Measurements from ENCODE around the gene KCNQ4.

Gene KCNQ4

DNA sequence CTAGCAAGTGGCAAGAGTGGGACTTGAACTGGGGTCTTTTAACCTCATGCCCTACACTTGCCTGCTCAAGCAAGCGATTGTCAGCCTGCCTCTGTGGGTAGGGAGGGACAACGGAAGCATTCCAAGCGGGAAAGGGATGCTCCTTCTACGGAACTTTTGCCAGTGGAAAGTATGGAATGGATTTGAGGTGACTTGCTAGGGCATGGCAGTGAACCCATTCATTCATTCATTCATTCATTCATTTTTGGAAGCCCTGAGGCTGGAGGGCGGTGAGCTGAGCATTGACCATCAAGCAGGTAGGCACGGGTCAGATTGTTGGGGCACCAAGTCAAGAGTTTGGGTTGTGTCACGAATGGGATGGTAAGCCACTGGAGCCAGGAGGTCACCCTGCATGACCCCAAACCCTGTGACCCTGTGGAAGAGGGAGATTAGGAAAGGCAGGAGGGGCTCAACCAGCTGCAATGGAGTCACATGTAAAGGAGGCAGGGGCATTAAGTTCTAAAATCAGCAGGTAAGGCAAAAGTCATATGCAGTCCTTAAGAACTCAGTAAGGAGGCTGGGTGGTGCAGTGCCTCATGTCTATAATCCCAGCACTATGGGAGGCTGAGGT is 90.4 kb downstream of the KCNQ4 start:
- Histone ChIP-seq H4K20me1 (ENCODE audit: insufficient read depth, low read length) (no peaks in the 10 kb centered on the region), H3K9me3 (ENCODE audit: low read length) (peaks cover 7% of the 10 kb centered on the region; the same call in 1 of the 2 replicates), H3K9ac (ENCODE audit: low read length) (no peak overlapping the region), H3K4me3 (ENCODE audit: low read depth, low read length, poor library complexity, severe bottlenecking) (no peak overlapping the region), H3F3A (ENCODE audit: insufficient read depth, low read length) (no peaks in the 10 kb centered on the region), H3K9me2 (ENCODE audit: low read depth, low read length) (no peaks in the 10 kb centered on the region), H3K36me3 (ENCODE audit: insufficient read depth, low read length) (no peaks in the 10 kb centered on the region; the same call in 1 of the 2 replicates), H3K27ac (ENCODE audit: low read depth, low read length, poor library complexity, severe bottlenecking) (no peak overlapping the region), H3K4me1 (ENCODE audit: insufficient read depth, low read length, severe bottlenecking) (no peaks in the 10 kb centered on the region), H2AFZ (ENCODE audit: low read length) (no peak overlapping the region), H3K4me2 (ENCODE audit: low read length) (no peak overlapping the region), H3K27me3 (ENCODE audit: insufficient read depth, low read length) (peaks cover 4% of the 10 kb centered on the region; the same call in 1 of the 2 replicates), H3K79me2 (ENCODE audit: insufficient read depth, low read length) (no peaks in the 10 kb centered on the region)
- TF ChIP-seq EZH2 (IDR thresholded peaks at IDR 0.05; ENCODE audit: borderline replicate concordance, low read length) = no peak
- no peak for TF ChIP-seq CTCF (IDR thresholded peaks at IDR 0.05; ENCODE audit: low read length)

GRCh38 chr1:40876436-40876761 is 92.8 kb downstream of the KCNQ4 start:
- H3K27ac ChIP-seq (ENCODE audit: low read depth, low read length, poor library complexity, severe bottlenecking) = no peak overlapping the region
- peaks cover 7% of the 10 kb centered on the region; the same call in 1 of the 2 replicates for H3K9me3 ChIP-seq (ENCODE audit: low read length)
- H3K4me3 ChIP-seq (ENCODE audit: low read depth, low read length, poor library complexity, severe bottlenecking) = no peak overlapping the region
- H3K27me3 ChIP-seq (ENCODE audit: insufficient read depth, low read length) = peaks cover 7% of the 10 kb centered on the region
- no peaks in the 10 kb centered on the region for H3K79me2 ChIP-seq (ENCODE audit: insufficient read depth, low read length)
- H3K4me1 ChIP-seq (ENCODE audit: insufficient read depth, low read length, severe bottlenecking) = no peaks in the 10 kb centered on the region
- H3F3A ChIP-seq (ENCODE audit: insufficient read depth, low read length) = no peaks in the 10 kb centered on the region
- no peak overlapping the region for H3K4me2 ChIP-seq (ENCODE audit: low read length)
- H4K20me1 ChIP-seq (ENCODE audit: insufficient read depth, low read length) = no peaks in the 10 kb centered on the region
- no peak overlapping the region for H3K9ac ChIP-seq (ENCODE audit: low read length)
- no peak overlapping the region for H2AFZ ChIP-seq (ENCODE audit: low read length)
- no peaks in the 10 kb centered on the region; the same call in 1 of the 2 replicates for H3K36me3 ChIP-seq (ENCODE audit: insufficient read depth, low read length)
- TF ChIP-seq CTCF (IDR thresholded peaks at IDR 0.05; ENCODE audit: low read length) (no peak), EZH2 (IDR thresholded peaks at IDR 0.05; ENCODE audit: borderline replicate concordance, low read length) (no peak)
- no peaks in the 10 kb centered on the region for H3K9me2 ChIP-seq (ENCODE audit: low read depth, low read length)

DNA sequence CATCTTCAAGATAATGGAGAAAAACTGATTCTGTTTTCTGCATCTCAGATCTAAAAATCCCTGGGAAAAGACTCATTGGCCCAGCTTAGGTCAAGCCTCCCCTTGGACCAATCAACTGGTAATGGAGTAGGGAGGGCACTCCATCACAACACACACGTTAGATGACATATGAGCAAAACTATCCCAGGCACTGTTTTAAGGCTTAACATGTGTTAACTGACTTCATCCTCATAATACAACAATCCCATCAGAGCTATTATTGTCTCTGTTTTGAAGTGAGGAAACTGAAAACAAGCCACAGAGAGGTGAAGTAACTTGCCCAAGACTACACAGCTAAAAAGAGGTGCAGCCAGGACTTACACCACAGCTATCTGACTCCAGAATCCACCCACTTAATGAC is 93.3 kb downstream of the KCNQ4 start:
- no peak overlapping the region for H3K9ac ChIP-seq (ENCODE audit: low read length)
- no peaks in the 10 kb centered on the region for H3K79me2 ChIP-seq (ENCODE audit: insufficient read depth, low read length)
- H3K4me2 ChIP-seq (ENCODE audit: low read length) = no peak overlapping the region
- H3K27me3 ChIP-seq (ENCODE audit: insufficient read depth, low read length) = peaks cover 7% of the 10 kb centered on the region
- no peak for TF ChIP-seq CTCF (IDR thresholded peaks at IDR 0.05; ENCODE audit: low read length)
- TF ChIP-seq EZH2 (IDR thresholded peaks at IDR 0.05; ENCODE audit: borderline replicate concordance, low read length) = no peak
- peaks cover 7% of the 10 kb centered on the region; the same call in 1 of the 2 replicates for H3K9me3 ChIP-seq (ENCODE audit: low read length)
- H3K27ac ChIP-seq (ENCODE audit: low read depth, low read length, poor library complexity, severe bottlenecking) = no peak overlapping the region
- H4K20me1 ChIP-seq (ENCODE audit: insufficient read depth, low read length) = no peaks in the 10 kb centered on the region
- H3K4me3 ChIP-seq (ENCODE audit: low read depth, low read length, poor library complexity, severe bottlenecking) = no peak overlapping the region
- no peak overlapping the region for H2AFZ ChIP-seq (ENCODE audit: low read length)
- no peaks in the 10 kb centered on the region for H3F3A ChIP-seq (ENCODE audit: insufficient read depth, low read length)
- no peaks in the 10 kb centered on the region; the same call in 1 of the 2 replicates for H3K36me3 ChIP-seq (ENCODE audit: insufficient read depth, low read length)
- no peaks in the 10 kb centered on the region for H3K9me2 ChIP-seq (ENCODE audit: low read depth, low read length)
- H3K4me1 ChIP-seq (ENCODE audit: insufficient read depth, low read length, severe bottlenecking) = no peaks in the 10 kb centered on the region
